ENCODE data around the gene C11orf91.

The C11orf91 gene, protein sequence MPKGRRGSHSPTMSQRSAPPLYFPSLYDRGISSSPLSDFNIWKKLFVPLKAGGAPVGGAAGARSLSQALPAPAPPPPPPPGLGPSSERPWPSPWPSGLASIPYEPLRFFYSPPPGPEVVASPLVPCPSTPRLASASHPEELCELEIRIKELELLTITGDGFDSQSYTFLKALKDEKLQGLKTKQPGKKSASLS

DNA sequence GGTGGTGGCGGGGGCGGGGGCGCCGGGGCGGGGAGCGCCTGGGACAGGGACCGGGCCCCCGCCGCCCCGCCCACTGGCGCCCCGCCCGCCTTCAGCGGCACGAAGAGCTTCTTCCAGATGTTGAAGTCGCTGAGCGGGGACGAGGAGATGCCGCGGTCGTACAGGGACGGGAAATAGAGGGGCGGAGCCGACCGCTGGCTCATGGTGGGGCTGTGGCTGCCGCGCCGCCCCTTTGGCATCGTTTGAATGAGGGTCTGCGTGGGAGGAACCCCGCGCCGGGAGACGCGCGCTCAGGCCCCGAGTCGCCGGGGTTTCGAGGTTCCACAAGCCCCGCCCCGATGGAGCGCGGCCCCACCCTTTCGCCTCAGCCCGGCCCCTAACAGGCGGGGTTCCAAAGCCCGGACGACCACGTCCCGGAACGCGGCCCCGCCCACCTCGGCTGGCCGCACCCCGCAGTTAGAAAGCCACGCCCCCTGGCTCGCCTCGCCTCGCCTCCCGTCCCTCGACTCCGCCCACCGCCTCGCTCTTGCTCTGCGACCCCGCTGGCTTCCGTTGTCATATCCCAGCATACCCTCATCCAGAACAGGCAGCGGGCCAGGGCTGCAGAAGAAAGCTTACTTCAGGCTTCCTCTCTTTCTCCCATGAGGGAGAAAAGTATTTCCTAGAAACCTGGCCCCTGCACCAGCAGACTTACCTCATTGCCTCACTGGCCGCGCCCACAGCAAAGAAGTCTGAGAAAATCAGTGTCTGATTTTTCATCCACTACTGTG lies at the start of gene C11orf91:
Gene C11orf91 (minus strand): TSS at position 325 of the 770 bp plus-strand sequence. CDS start 86 bp downstream, at position 239.
- H3K36me3 Mint-ChIP-seq (ENCODE audit: low read depth): no peaks in the 10 kb centered on the region
- H3K4me1 Mint-ChIP-seq (ENCODE audit: low read depth): peaks cover 15% of the 10 kb centered on the region
- no peaks in the 10 kb centered on the region for H3K9me3 Mint-ChIP-seq
- DNase-seq (ENCODE audit: low spot score): peak; percentile 93
- peak within 1 kb of the TSS; percentile 94 for H3K4me3 Mint-ChIP-seq
- peak within 1 kb of the TSS; percentile 68 for H3K27ac Mint-ChIP-seq
- peaks cover 30% of the 10 kb centered on the region for H3K27me3 Mint-ChIP-seq (ENCODE audit: low read depth)

DNA sequence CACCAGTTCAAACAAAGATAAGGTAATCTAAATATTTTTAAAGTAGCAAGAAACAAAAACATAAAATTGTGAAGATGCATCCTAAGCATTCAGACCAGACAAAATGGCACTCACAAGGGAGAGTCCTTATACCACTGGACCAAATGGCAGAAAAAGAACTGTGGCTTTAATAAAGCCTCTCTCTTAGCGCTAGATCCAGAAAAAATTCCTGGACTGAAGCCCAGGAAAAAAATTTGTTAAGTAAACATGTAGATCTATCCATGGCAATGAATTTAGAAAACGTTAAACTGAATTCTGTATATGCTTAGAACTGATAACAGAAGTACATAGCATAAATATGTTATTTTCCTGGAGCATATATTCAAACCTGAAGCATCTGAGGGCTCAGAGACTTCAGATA lies 47.4 kb upstream of the C11orf91 start:
- no peaks in the 10 kb centered on the region for H3K9me3 Mint-ChIP-seq
- peaks cover 15% of the 10 kb centered on the region for H3K36me3 Mint-ChIP-seq (ENCODE audit: low read depth)
- H3K4me3 Mint-ChIP-seq: no peak overlapping the region
- no peak overlapping the region for H3K27ac Mint-ChIP-seq
- no peaks in the 10 kb centered on the region for H3K27me3 Mint-ChIP-seq (ENCODE audit: low read depth)
- no peak for DNase-seq (ENCODE audit: low spot score)
- no peaks in the 10 kb centered on the region for H3K4me1 Mint-ChIP-seq (ENCODE audit: low read depth)

DNA sequence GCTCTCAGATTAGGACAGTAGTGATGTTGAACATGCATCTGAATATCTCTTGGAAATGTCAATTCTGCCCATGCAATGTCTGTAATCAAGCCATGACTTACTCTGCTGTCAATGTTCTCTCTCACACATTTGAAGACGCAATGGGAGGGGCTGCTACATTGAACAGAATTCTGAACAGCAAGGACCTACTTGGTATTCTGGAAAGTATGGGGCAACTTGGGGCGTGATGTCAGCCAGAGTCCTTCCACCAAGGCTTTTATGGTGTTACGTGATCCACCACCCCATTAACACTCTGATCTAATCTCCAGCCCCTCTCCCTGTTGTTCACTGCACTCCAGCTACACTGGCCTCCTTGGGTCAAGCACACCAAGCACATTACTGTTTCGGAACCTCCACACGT lies 42.7 kb upstream of the C11orf91 start:
- Mint-ChIP-seq H3K27me3 (ENCODE audit: low read depth) (peaks cover 4% of the 10 kb centered on the region), H3K4me1 (ENCODE audit: low read depth) (no peaks in the 10 kb centered on the region), H3K27ac (no peak overlapping the region), H3K36me3 (ENCODE audit: low read depth) (peaks cover 16% of the 10 kb centered on the region), H3K9me3 (no peaks in the 10 kb centered on the region), H3K4me3 (no peak overlapping the region)
- DNase-seq (ENCODE audit: low spot score): no peak

DNA sequence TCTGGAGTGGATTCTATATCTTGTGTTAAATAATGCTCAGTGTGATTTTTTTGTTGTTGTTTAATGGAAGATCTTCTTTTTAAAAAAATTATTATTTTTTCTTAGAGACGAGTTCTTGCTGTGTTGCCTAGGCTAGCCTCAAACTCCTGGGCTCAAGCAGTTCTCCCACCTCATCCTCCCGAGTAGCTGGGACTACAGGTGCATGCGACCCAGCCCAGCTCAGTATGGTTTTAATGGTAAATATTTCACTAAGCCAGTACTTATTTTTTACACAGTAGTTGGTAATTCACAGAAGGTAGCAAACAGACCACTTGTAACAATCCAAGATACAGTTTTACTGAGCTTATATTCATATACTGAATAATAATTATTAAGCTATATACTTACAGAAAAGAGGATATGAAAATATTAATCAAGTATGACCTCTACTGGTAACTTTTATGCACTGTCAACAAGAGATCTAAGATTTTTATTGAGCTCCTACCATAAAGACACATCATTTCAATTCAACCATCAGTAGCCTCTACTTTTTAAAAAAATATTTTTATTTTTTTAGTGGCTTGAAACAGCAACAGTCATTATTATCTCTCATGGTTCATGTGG lies 41.7 kb upstream of the C11orf91 start:
- Mint-ChIP-seq H3K36me3 (ENCODE audit: low read depth) (peaks cover 11% of the 10 kb centered on the region), H3K4me1 (ENCODE audit: low read depth) (no peaks in the 10 kb centered on the region), H3K27me3 (ENCODE audit: low read depth) (peaks cover 11% of the 10 kb centered on the region), H3K4me3 (no peak overlapping the region), H3K9me3 (no peaks in the 10 kb centered on the region), H3K27ac (no peak overlapping the region)
- DNase-seq (ENCODE audit: low spot score): no peak

DNA sequence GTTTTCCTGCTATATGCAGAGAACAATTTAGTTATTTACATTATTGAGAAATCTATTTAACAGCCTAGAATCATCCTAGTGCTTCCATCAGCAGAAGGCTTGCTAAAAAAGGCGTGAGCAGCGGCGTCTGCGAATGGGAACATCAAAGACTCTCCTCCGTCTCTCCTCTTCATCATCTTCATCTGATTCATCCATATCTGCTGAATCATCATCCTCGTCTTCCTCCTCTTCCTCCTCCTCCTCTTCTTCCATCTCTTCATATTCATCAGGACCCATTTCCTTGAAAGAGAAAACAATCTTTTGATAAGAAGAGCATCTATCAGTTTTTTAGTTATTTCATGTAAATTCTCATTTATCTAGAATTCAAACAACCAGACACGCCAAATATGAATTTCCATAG lies 41.2 kb upstream of the C11orf91 start:
- H3K4me3 Mint-ChIP-seq: no peak overlapping the region

DNA sequence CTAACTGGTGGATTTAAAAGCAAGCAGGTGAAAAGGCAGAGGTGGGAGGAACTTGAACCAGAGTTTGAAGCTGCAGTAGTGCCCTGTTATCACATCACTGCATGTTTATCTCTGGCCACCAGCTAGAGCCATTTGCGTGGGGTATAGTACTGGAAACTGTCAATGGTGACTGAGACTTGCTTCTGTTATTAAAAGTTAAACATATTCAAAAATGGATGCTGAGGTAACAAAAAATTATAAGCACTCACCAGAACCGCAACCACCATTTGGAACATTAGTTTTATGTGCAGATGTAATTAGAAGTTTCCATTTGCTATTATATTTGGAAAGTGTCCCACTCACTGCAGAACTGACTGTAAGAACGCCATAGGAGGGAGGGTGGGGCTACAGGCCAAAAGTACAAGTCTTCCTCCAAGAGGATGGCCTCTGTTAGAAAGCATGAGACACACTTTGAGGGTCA lies 36.8 kb upstream of the C11orf91 start:
- Mint-ChIP-seq H3K27me3 (ENCODE audit: low read depth) (peaks cover 14% of the 10 kb centered on the region), H3K4me1 (ENCODE audit: low read depth) (peaks cover 23% of the 10 kb centered on the region), H3K36me3 (ENCODE audit: low read depth) (peaks cover 17% of the 10 kb centered on the region), H3K9me3 (no peaks in the 10 kb centered on the region), H3K27ac (no peak overlapping the region), H3K4me3 (no peak overlapping the region)
- DNase-seq (ENCODE audit: low spot score): no peak

More for the DNA sequence above, 41.2 kb upstream of the C11orf91 start:
- Mint-ChIP-seq H3K9me3 (no peaks in the 10 kb centered on the region), H3K4me1 (ENCODE audit: low read depth) (peaks cover 3% of the 10 kb centered on the region), H3K27me3 (ENCODE audit: low read depth) (peaks cover 13% of the 10 kb centered on the region), H3K36me3 (ENCODE audit: low read depth) (peaks cover 8% of the 10 kb centered on the region), H3K27ac (no peak overlapping the region)
- no peak for DNase-seq (ENCODE audit: low spot score)

DNA sequence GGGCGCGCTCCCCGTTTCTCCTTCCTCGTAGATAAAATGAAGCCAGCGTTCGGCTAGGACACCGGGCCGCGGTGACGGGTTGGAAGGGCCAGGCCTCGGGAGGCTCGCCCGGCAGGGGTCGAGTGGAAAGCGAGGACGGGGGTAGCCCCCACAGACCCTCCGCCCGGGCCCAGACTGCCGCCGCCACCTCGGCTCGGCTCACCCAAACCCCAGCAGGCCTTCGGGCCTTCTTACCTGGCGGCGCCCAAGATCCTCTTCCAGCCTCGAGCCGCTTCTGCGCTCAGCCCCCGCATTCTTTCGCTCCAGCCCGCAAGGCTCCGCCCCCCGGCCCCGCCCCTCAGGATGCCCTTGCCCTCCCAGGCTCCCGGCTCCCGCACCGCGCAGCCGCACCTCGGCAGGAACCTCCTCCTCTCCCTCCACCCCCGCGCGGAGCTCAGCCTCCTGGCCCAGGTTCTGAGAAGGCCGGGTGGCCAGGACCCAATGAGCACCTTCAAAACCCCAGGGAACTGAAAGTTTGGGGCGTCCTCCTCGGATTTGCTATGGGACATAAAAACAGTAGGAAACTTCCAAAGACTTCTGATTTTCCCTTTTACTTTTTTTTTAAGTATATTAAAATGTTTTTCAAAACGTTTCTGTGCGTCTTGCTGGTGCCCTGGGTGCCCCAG lies 35.7 kb upstream of the C11orf91 start, which contains the start of gene CD59:
Gene CD59 (minus strand): TSS at position 276 of the 665 bp plus-strand sequence. CDS start 13,978 bp downstream, outside the sequence.
- H3K36me3 Mint-ChIP-seq (ENCODE audit: low read depth): peaks cover 22% of the 10 kb centered on the region
- peak within 1 kb of the TSS; percentile 89 for H3K27ac Mint-ChIP-seq
- H3K9me3 Mint-ChIP-seq: no peaks in the 10 kb centered on the region
- peaks cover 14% of the 10 kb centered on the region for H3K27me3 Mint-ChIP-seq (ENCODE audit: low read depth)
- peaks cover 30% of the 10 kb centered on the region for H3K4me1 Mint-ChIP-seq (ENCODE audit: low read depth)
- DNase-seq (ENCODE audit: low spot score): peak; percentile 85
- peak within 1 kb of the TSS; percentile 89 for H3K4me3 Mint-ChIP-seq

DNA sequence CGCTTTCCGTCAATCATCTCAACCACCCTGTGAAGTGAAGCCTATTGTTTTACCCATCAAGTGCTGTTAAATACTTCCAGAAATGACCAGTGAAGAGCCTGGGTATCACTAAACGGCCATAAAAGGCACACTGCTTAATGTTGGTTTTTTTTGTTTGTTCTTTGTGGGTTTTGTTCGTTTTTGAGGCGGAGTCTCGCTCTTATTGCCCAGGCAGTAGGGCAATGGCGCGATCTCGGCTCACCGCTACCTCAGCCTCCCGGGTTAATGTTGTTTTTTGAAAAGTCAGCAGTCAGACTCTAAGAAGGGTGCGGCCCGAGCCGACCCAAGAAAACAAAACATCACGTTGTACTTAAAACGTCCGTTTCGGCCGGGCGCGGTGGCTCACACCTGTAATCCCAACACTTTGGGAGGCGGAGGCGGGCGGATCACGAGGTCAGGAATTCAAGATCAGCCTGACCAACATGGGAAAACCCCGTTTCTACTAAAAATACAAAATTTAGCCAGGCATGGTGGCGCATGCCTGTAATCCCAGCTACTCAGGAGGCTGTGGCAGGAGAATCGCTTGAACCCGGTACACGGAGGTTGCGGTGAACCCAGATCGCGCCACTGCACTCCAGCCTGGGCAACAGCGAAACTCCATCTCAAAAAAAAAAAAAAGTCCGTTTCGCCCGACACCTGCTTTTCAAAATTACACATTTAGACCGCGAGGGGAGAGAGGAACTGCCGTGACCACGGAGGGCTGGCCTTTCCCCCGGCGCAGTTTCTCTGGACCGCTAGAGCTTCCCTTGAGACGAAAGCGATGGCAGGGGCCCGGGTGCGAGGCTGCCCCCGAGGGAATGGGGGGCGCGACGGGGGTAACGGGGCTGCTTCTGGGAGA lies 34.9 kb upstream of the C11orf91 start:
- DNase-seq (ENCODE audit: low spot score): peak; percentile 58
- Mint-ChIP-seq H3K27ac (peak overlapping the region; percentile 89), H3K9me3 (no peaks in the 10 kb centered on the region)

DNA sequence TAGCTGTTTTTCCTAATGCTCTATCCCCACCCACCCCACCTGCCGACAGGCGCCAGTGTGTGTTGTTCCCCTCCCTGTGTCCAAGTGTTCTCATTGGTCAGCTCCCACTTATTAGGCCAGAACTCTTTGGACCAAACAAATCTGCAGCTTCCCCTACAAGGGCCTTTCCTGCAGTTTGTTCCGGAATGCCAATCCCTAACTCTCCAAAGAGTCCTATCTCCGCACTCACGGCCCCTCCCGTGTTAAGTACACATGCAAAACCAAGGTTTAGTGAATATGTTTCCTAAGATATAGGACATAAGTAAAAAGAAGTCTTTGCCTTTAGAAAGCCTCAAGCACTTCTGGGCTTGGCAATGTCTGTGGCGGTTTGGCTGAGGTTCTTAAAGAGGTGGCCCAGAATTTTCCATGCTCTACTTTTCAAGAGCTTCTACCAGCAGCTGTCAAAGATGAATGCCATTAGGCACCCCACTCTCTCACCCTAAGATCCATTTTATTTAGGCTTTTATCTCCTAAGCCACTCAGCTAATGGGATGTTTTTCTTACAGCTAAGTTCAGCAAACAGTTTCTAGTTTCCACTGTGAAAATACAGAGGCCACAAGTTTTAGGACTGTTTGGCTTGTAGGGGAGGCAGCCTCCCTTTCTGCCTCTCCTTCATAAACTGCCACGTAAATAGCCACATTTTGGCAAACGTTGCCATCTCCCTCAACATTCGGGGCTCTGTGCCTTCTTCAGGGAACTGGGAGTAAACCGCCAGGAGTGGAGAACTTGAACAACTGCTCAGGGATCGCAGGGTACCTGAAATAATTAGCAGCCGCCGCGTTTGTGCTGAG lies 34.0 kb upstream of the C11orf91 start:
- Mint-ChIP-seq H3K36me3 (ENCODE audit: low read depth) (peaks cover 22% of the 10 kb centered on the region), H3K4me1 (ENCODE audit: low read depth) (peaks cover 30% of the 10 kb centered on the region), H3K27ac (peak overlapping the region; percentile 89), H3K9me3 (no peaks in the 10 kb centered on the region), H3K27me3 (ENCODE audit: low read depth) (peaks cover 14% of the 10 kb centered on the region), H3K4me3 (peak overlapping the region; percentile 89)
- no peak for DNase-seq (ENCODE audit: low spot score)

More for the DNA sequence above, 34.9 kb upstream of the C11orf91 start:
- peak overlapping the region; percentile 89 for H3K4me3 Mint-ChIP-seq
- peaks cover 30% of the 10 kb centered on the region for H3K4me1 Mint-ChIP-seq (ENCODE audit: low read depth)
- peaks cover 22% of the 10 kb centered on the region for H3K36me3 Mint-ChIP-seq (ENCODE audit: low read depth)
- peaks cover 14% of the 10 kb centered on the region for H3K27me3 Mint-ChIP-seq (ENCODE audit: low read depth)

DNA sequence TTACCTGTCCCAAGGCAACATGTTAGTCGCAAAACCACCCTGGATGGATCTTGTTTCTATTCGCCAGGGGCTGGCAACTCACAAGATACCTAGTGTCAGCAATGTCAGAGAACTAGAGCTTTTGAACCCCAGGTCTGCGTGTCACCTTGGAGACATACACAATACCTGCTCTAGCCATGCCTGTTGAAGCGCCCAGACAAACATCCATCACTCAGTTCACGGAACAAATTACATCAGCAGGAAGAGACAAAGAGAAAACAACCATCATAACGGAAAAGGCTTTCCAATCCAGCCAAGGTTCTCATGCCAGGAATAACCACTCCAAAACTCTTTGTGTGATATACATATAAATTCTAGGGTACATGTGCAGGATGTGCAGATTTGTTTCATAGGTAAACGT lies 33.4 kb upstream of the C11orf91 start:
- no peaks in the 10 kb centered on the region for H3K9me3 Mint-ChIP-seq
- peaks cover 14% of the 10 kb centered on the region for H3K27me3 Mint-ChIP-seq (ENCODE audit: low read depth)
- peak overlapping the region; percentile 89 for H3K4me3 Mint-ChIP-seq
- H3K27ac Mint-ChIP-seq: no peak overlapping the region
- H3K36me3 Mint-ChIP-seq (ENCODE audit: low read depth): peaks cover 25% of the 10 kb centered on the region
- peaks cover 32% of the 10 kb centered on the region for H3K4me1 Mint-ChIP-seq (ENCODE audit: low read depth)
- DNase-seq (ENCODE audit: low spot score): no peak

DNA sequence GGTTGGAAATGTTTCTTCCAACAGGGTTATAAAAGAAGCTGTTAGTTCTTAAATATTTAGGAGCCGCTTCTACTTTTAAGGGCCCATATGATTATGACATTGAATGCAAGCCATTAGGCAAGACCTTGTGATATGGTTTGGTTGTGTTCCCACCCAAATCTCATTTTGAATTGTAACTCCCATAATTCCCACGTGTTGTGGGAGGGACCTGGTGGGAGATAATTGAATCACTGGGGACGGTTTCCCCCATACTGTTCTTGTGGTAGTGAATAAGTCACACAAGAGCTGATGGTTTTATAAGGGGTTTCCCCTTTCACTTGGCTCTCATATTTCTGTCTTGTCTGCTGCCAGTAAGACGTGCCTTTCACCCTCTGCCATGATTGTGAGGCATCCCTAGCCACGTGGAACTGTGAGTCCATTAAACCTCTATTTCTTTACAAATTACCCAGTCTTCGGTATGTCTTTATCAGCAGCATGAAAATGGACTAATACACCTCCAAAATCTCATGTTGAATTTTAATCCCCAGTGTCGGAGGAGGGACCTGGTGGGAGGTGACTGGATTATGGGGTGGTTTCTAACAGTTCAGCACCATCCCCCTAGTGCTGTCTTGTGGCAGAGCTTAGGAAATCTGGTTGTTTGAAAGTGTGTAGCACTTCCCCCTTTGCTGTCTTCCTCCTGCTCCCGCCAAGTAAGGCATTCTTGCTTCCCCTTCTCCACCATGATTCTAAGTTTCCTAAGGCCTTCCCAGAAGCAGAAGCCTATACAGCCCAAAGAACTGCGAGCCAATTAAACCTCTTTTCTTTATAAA lies 31.3 kb upstream of the C11orf91 start:
- peak; percentile 71 for DNase-seq (ENCODE audit: low spot score)
- H3K9me3 Mint-ChIP-seq: no peaks in the 10 kb centered on the region
- H3K4me1 Mint-ChIP-seq (ENCODE audit: low read depth): peaks cover 34% of the 10 kb centered on the region
- H3K27ac Mint-ChIP-seq: no peak overlapping the region
- H3K36me3 Mint-ChIP-seq (ENCODE audit: low read depth): peaks cover 31% of the 10 kb centered on the region
- H3K27me3 Mint-ChIP-seq (ENCODE audit: low read depth): peaks cover 6% of the 10 kb centered on the region
- H3K4me3 Mint-ChIP-seq: no peak overlapping the region

DNA sequence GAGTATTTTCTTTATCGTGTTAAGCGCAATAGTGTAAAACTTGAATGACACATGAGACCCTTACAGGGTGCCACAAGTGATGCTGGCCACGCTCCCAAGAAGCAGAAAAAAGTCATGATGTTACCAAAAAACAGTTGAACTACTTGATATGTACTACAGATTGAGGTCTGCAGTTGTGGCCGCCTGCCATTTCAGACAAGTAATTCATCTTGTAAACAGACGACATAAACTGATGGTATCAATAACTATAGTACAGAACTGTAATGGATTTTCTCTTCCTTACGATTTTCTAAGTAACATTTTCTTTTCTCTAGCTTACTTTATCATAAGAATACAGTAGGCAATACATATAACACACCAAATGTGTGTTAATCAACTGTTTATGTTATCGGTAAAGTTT lies 30.1 kb upstream of the C11orf91 start:
- peaks cover 8% of the 10 kb centered on the region for H3K27me3 Mint-ChIP-seq (ENCODE audit: low read depth)
- peaks cover 34% of the 10 kb centered on the region for H3K36me3 Mint-ChIP-seq (ENCODE audit: low read depth)
- DNase-seq (ENCODE audit: low spot score): no peak
- no peak overlapping the region for H3K27ac Mint-ChIP-seq
- H3K4me1 Mint-ChIP-seq (ENCODE audit: low read depth): peaks cover 36% of the 10 kb centered on the region
- H3K9me3 Mint-ChIP-seq: no peaks in the 10 kb centered on the region
- H3K4me3 Mint-ChIP-seq: no peak overlapping the region
